GM23248 (cell line): ENCODE data around the gene PGLYRP3. TPM values are rescaled to one million over a fixed set of nuclear protein-coding genes. Genes with fewer than 3 reads are reported as not detected.

Experiments used
- DNase-seq: peaks from one replicate; pipeline ENCODE4 v3.0.0-alpha.2; 2015
- H2AFZ ChIP-seq: fragments of 200-600 bp; sonication (generic); 2 replicates; pipeline ENCODE4 v1.6.1; 2016; ENCODE audit warnings: antibody characterized with exemption
- H3F3A ChIP-seq: fragments of 200-600 bp; sonication (generic); 2 replicates; pipeline ENCODE4 v1.6.1; 2016; ENCODE audit warnings: mild to moderate bottlenecking, antibody characterized with exemption, mixed run types; ENCODE audit not compliant: insufficient read depth
- H3K27ac ChIP-seq: fragments of 200-600 bp; sonication (generic); 2 replicates; pipeline ENCODE4 v1.5.1; 2016; ENCODE audit warnings: mild to moderate bottlenecking
- H3K27me3 ChIP-seq: fragments of 200-600 bp; sonication (generic); replicated peaks from 2 replicates; pipeline ENCODE4 v1.6.1; 2016; ENCODE audit warnings: mild to moderate bottlenecking; ENCODE audit not compliant: insufficient read depth
- H3K36me3 ChIP-seq: fragments of 200-600 bp; sonication (generic); 2 replicates; pipeline ENCODE4 v1.6.1; 2016; ENCODE audit warnings: low read depth, mild to moderate bottlenecking
- H3K4me1 ChIP-seq: fragments of 200-600 bp; sonication (generic); 2 replicates; pipeline ENCODE4 v1.6.1; 2016; ENCODE audit warnings: mild to moderate bottlenecking; ENCODE audit not compliant: insufficient read depth
- H3K4me2 ChIP-seq: fragments of 200-600 bp; sonication (generic); one replicate; pipeline ENCODE4 v1.6.1; 2016; ENCODE audit warnings: mild to moderate bottlenecking; ENCODE audit not compliant: unreplicated experiment
- H3K4me3 ChIP-seq: fragments of 200-600 bp; sonication (generic); 2 replicates; pipeline ENCODE4 v1.5.1; 2016; ENCODE audit warnings: mild to moderate bottlenecking
- H3K79me2 ChIP-seq: fragments of 200-600 bp; sonication (generic); 2 replicates; pipeline ENCODE4 v1.6.1; 2016; ENCODE audit warnings: mild to moderate bottlenecking; ENCODE audit not compliant: insufficient read depth
- H3K9ac ChIP-seq: fragments of 200-600 bp; sonication (generic); 2 replicates; pipeline ENCODE4 v1.6.1; 2016; ENCODE audit warnings: mild to moderate bottlenecking
- H3K9me2 ChIP-seq: fragments of 200-600 bp; sonication (generic); 2 replicates; pipeline ENCODE4 v1.6.1; 2016; ENCODE audit warnings: mixed run types, mild to moderate bottlenecking, moderate library complexity; ENCODE audit not compliant: insufficient read depth
- H3K9me3 ChIP-seq: fragments of 200-600 bp; sonication (generic); one replicate; pipeline ENCODE4 v1.6.1; 2017; ENCODE audit warnings: low read depth
- H4K20me1 ChIP-seq: fragments of 200-600 bp; sonication (generic); 2 replicates; pipeline ENCODE4 v1.6.0; 2016; ENCODE audit not compliant: insufficient read depth
- EZH2 ChIP-seq: fragments of 200-600 bp; sonication (generic); IDR thresholded peaks from 2 replicates; pipeline ENCODE4 v1.6.1; 2018; ENCODE audit warnings: antibody characterized with exemption, mild to moderate bottlenecking; ENCODE audit not compliant: insufficient read depth, poor library complexity, severe bottlenecking
- EZH2phosphoT487 ChIP-seq: fragments of 200-600 bp; sonication (generic); IDR thresholded peaks from 2 replicates; pipeline ENCODE4 v1.6.1; 2018; ENCODE audit warnings: antibody characterized with exemption, moderate library complexity, mild to moderate bottlenecking, low read depth; ENCODE audit not compliant: insufficient read depth
- WGBS, 2 experiments: methylation state at CpG; one replicate each; pipeline ENCODE4 v1.1.6; 2015 to 2017; ENCODE audit warnings: low lambda C conversion rate in 2 of 2, low coverage in 1 of 2; ENCODE audit errors: missing lambda C conversion rate in 2 of 2; 5-methylcytosine and 5-hydroxymethylcytosine counted together
- in situ Hi-C: fragments of 300-500 bp; cut with MboI; formaldehyde crosslinking; loops from 2 replicates; pipeline ENCODE4 v1.15.0; 2020
- polyA plus RNA-seq: library from polyadenylated mRNA; unstranded; fragments of >200 nt; fragmentation: Nextera tagmentation; extraction: Ambion mirVana; gene quantifications from 2 replicates; pipeline ENCODE4 v1.2.1, GENCODE V29; 2016
- total RNA-seq: library from RNA; depleted of rRNA; stranded (reverse); fragments of >200 nt; shearing (Covaris generic); gene quantifications from 2 replicates; pipeline ENCODE4 v1.2.3, GENCODE V29; 2014

Gene PGLYRP3
- total and polyA plus RNA-seq, 2 experiments from 2014 or later = not detected

GRCh38 chr1:153357853-153358690 lies 45.3 kb upstream of the PGLYRP3 start, which contains the start of gene S100A9:
S100A9 (plus strand) TSS chr1:153357854; CDS start chr1:153358284, 430 bp downstream.
- Histone ChIP-seq H3K9me2 (no peaks in the 10 kb centered on the region), H3K79me2 (no peaks in the 10 kb centered on the region), H3K9me3 (no peaks in the 10 kb centered on the region), H3K36me3 (no peaks in the 10 kb centered on the region), H3K4me3 (no peak within 1 kb of the TSS), H2AFZ (no peak within 1 kb of the TSS), H3K27me3 (peaks cover 5% of the 10 kb centered on the region), H3K4me2 (no peak within 1 kb of the TSS), H3K9ac (no peak within 1 kb of the TSS), H3K27ac (no peak within 1 kb of the TSS), H4K20me1 (no peaks in the 10 kb centered on the region), H3K4me1 (no peaks in the 10 kb centered on the region), H3F3A (no peaks in the 10 kb centered on the region)
- TF ChIP-seq EZH2phosphoT487 (no peak), EZH2 (no peak)
- 50 to 53% methylated on average over 11 of the region's 11 CpGs for WGBS, 2 experiments
- in situ Hi-C loops = loop anchor here (25.0 kb wide), 1 partner anchor 379 kb away; the partner anchor contains the start of gene INTS3
- DNase-seq = no peak

GRCh38 chr1:153357076-153357852 lies 44.5 kb upstream of the PGLYRP3 start:
- H2AFZ ChIP-seq = no peak overlapping the region
- H4K20me1 ChIP-seq = no peaks in the 10 kb centered on the region
- no peaks in the 10 kb centered on the region for H3K9me3 ChIP-seq
- TF ChIP-seq EZH2 (no peak), EZH2phosphoT487 (no peak)
- no peaks in the 10 kb centered on the region for H3K79me2 ChIP-seq
- no peak overlapping the region for H3K9ac ChIP-seq
- in situ Hi-C loops = loop anchor here (25.0 kb wide), 1 partner anchor 380 kb away; the partner anchor contains the start of gene INTS3
- H3K27me3 ChIP-seq = no peaks in the 10 kb centered on the region; the same call in none of the 2 replicates
- no peaks in the 10 kb centered on the region for H3K9me2 ChIP-seq
- no peak for DNase-seq
- WGBS, 2 experiments = 57 to 65% methylated on average over 10 of the region's 10 CpGs
- H3K4me3 ChIP-seq = no peak overlapping the region
- no peaks in the 10 kb centered on the region for H3F3A ChIP-seq
- no peaks in the 10 kb centered on the region for H3K4me1 ChIP-seq
- no peak overlapping the region for H3K27ac ChIP-seq
- H3K36me3 ChIP-seq = no peaks in the 10 kb centered on the region
- no peak overlapping the region for H3K4me2 ChIP-seq

DNA sequence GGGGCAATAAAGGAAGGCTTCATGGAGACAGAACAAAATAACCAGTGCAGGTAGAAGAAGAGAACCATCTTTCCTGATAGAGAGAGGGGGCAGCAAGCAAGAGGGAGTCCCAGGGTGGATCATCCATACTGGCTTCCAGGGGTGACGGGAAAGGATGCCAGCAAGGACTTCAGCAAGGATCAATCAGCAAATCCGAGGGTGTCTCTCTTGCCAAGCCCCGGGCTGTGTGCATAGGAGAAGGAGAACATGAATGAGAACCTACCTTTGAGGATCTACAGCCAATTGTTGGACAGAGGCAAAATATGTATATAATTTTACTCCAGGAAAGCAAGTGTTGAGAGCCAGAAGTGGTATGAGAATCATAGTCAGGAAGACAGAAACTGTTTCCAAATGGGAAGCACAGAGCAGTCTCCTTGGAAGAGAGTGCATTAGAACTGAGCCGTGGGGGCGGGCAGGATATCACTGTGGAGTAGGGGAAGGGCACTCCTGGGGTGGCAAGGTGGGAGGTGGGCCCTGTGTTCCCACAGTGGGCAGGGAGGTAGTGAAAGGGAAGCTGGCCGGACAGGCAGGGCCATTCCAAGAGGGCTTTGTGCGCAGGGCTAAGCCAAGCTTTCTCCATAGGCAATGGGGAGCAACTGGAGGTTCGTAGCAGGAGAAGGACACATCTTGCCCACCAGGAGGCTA lies 43.8 kb upstream of the PGLYRP3 start:
- no peak overlapping the region for H3K4me3 ChIP-seq
- no peak overlapping the region for H3K4me2 ChIP-seq
- H3K9ac ChIP-seq = no peak overlapping the region
- H3K36me3 ChIP-seq = no peaks in the 10 kb centered on the region
- H3K27ac ChIP-seq = no peak overlapping the region
- no peaks in the 10 kb centered on the region for H3F3A ChIP-seq
- TF ChIP-seq EZH2phosphoT487 (no peak), EZH2 (no peak)
- WGBS, 2 experiments = 49 to 59% methylated on average over 7 to 8 of the region's 8 CpGs
- in situ Hi-C loops = loop anchor here (25.0 kb wide), 1 partner anchor 381 kb away; the partner anchor contains the start of gene INTS3
- no peaks in the 10 kb centered on the region for H3K79me2 ChIP-seq
- H3K4me1 ChIP-seq = no peaks in the 10 kb centered on the region
- no peaks in the 10 kb centered on the region for H3K9me3 ChIP-seq
- peaks cover 6% of the 10 kb centered on the region for H3K27me3 ChIP-seq
- H2AFZ ChIP-seq = no peak overlapping the region
- DNase-seq = no peak
- H4K20me1 ChIP-seq = no peaks in the 10 kb centered on the region
- no peaks in the 10 kb centered on the region for H3K9me2 ChIP-seq

GRCh38 chr1:153355445-153356071 lies 42.8 kb upstream of the PGLYRP3 start:
- H3K4me1 ChIP-seq = no peaks in the 10 kb centered on the region
- H3K4me2 ChIP-seq = no peak overlapping the region
- H4K20me1 ChIP-seq = no peaks in the 10 kb centered on the region
- H3K9me2 ChIP-seq = no peaks in the 10 kb centered on the region
- in situ Hi-C loops = loop anchor here (25.0 kb wide), 1 partner anchor 382 kb away; the partner anchor contains the start of gene INTS3
- WGBS, 2 experiments = 21% methylated on average over 10 of the region's 10 CpGs
- no peak overlapping the region for H3K27ac ChIP-seq
- no peaks in the 10 kb centered on the region for H3K79me2 ChIP-seq
- H3K4me3 ChIP-seq = no peak overlapping the region
- H3K9ac ChIP-seq = no peak overlapping the region
- no peaks in the 10 kb centered on the region for H3K36me3 ChIP-seq
- H3K9me3 ChIP-seq = no peaks in the 10 kb centered on the region
- H2AFZ ChIP-seq = no peak overlapping the region
- H3F3A ChIP-seq = no peaks in the 10 kb centered on the region
- peaks cover 15% of the 10 kb centered on the region for H3K27me3 ChIP-seq
- DNase-seq = peak; percentile 87
- no peak for TF ChIP-seq EZH2phosphoT487
- no peak for TF ChIP-seq EZH2
